ENCODE measurements around the gene CAPZA1.

DNA sequence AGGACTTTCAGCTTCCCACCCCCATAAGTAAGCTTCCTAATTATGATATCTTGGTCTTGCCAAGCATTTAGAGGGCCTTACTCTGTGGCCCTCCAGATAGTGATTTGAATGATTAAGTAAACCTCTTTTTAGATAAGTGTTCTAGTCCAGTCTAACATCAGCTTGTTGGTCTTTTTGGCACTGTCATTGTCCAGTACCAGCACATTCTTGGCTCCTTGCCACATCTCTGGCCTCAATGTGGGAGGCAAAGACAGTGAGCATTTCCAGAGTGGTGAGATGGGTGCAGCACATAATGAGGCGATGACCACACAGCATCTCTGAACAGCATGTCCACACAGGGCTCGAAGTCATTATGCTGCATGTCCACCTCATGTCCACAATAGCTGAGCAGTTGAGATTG, 6.1 kb downstream of the CAPZA1 start:
- TF ChIP-seq, protein P1, sequence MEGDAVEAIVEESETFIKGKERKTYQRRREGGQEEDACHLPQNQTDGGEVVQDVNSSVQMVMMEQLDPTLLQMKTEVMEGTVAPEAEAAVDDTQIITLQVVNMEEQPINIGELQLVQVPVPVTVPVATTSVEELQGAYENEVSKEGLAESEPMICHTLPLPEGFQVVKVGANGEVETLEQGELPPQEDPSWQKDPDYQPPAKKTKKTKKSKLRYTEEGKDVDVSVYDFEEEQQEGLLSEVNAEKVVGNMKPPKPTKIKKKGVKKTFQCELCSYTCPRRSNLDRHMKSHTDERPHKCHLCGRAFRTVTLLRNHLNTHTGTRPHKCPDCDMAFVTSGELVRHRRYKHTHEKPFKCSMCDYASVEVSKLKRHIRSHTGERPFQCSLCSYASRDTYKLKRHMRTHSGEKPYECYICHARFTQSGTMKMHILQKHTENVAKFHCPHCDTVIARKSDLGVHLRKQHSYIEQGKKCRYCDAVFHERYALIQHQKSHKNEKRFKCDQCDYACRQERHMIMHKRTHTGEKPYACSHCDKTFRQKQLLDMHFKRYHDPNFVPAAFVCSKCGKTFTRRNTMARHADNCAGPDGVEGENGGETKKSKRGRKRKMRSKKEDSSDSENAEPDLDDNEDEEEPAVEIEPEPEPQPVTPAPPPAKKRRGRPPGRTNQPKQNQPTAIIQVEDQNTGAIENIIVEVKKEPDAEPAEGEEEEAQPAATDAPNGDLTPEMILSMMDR (IDR thresholded peaks at IDR 0.05): no peak
- TF ChIP-seq POLR2A (IDR thresholded peaks at IDR 0.05) (no peak), POLR2AphosphoS5 (IDR thresholded peaks at IDR 0.05) (no peak), EP300 (IDR thresholded peaks at IDR 0.05) (no peak)
